HFFc6 (cell line): ENCODE results near the gene MAN2A1. TPM values are rescaled to one million over a fixed set of nuclear protein-coding genes. Genes with fewer than 3 reads are reported as not detected.

ENCODE experiments used
- DNase-seq: peaks from one replicate; pipeline ENCODE4 v3.0.0-alpha.2; 2018
- H3K27ac Mint-ChIP-seq: 2 replicates; pipeline ENCODE4 v1.8.0; 2020; ENCODE audit warnings: mild to moderate bottlenecking, mixed read lengths
- H3K27me3 Mint-ChIP-seq: 2 replicates; pipeline ENCODE4 v1.8.0; 2021; ENCODE audit warnings: mild to moderate bottlenecking, moderate library complexity, mixed read lengths; ENCODE audit not compliant: insufficient read depth
- H3K36me3 Mint-ChIP-seq: 2 replicates; pipeline ENCODE4 v1.8.0; 2021; ENCODE audit warnings: low read depth, mixed read lengths
- H3K4me1 Mint-ChIP-seq: 2 replicates; pipeline ENCODE4 v1.8.0; 2020; ENCODE audit warnings: low read depth, mixed read lengths
- H3K4me3 Mint-ChIP-seq: 2 replicates; pipeline ENCODE4 v1.8.0; 2020; ENCODE audit warnings: mild to moderate bottlenecking, moderate library complexity, mixed read lengths
- H3K9me3 Mint-ChIP-seq: 2 replicates; pipeline ENCODE4 v1.8.0; 2020; ENCODE audit warnings: mild to moderate bottlenecking, mixed read lengths
- total RNA-seq, 6 experiments: library from RNA; stranded (reverse); fragmentation: NEBNext Ultra II Directional; extraction: Animal tissue kit (Norgen Biotek cat#: 25700); gene quantifications; 2 replicates in 1 of 6; 3 replicates in 5 of 6; pipeline ENCODE4 v1.2.3, GENCODE V29; 2021
- TF ChIP-seq, protein P1 (sequence below): fragments of 200-600 bp; sonication (generic); IDR thresholded peaks from 2 replicates; pipeline ENCODE4 v1.5.0; 2021; ENCODE audit warnings: antibody characterized with exemption, mild to moderate bottlenecking

The MAN2A1 gene
- total RNA-seq, 6 experiments from 2014 or later, result 29.1 to 47.7 (median 39.0) TPM

DNA sequence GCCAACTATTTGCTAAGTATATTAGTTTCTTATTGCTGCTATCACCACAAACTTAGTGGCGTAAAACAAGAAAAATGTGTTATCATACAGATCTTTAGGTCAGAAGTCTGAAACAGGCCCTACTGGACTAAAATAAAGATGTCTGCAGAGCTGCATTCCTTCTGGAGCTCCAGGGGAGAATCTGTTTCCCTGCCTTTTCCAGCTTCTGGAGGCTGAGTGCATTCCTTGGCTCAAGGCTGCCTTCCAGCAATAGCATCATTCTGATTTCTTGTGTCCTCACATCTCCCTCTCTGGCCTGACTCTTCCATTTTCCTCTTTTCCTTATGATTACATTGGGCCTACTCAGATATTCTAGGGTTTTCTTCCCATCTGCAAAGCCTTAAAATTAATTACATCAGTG is 15.9 kb downstream of the MAN2A1 start:
- Mint-ChIP-seq H3K27ac (no peak overlapping the region), H3K4me1 (peaks cover 39% of the 10 kb centered on the region), H3K36me3 (no peaks in the 10 kb centered on the region), H3K4me3 (no peak overlapping the region), H3K9me3 (no peaks in the 10 kb centered on the region), H3K27me3 (no peaks in the 10 kb centered on the region; the same call in 1 of the 2 replicates)
- TF ChIP-seq, protein P1, sequence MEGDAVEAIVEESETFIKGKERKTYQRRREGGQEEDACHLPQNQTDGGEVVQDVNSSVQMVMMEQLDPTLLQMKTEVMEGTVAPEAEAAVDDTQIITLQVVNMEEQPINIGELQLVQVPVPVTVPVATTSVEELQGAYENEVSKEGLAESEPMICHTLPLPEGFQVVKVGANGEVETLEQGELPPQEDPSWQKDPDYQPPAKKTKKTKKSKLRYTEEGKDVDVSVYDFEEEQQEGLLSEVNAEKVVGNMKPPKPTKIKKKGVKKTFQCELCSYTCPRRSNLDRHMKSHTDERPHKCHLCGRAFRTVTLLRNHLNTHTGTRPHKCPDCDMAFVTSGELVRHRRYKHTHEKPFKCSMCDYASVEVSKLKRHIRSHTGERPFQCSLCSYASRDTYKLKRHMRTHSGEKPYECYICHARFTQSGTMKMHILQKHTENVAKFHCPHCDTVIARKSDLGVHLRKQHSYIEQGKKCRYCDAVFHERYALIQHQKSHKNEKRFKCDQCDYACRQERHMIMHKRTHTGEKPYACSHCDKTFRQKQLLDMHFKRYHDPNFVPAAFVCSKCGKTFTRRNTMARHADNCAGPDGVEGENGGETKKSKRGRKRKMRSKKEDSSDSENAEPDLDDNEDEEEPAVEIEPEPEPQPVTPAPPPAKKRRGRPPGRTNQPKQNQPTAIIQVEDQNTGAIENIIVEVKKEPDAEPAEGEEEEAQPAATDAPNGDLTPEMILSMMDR, result no peak
- peak; percentile 42 for DNase-seq

DNA sequence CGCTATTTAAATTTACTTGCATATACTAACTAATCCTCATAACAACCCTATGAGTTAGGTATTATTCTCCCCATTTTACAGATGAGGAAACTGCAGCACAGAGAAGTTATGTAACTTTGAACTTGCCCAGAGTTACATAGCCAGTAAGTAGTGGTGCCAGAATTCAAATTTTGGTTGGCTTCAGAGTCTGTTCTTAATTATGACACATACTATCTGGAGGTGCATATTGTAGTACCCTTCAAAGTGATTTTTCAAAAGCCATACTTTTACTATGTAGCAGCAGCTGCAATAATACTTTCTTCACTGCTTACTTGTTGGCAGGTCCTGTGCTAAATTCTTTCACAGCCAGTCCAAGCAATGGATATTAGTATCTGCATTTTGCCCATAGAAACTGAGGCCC is 16.4 kb downstream of the MAN2A1 start:
- no peak overlapping the region for H3K27ac Mint-ChIP-seq
- peaks cover 36% of the 10 kb centered on the region for H3K4me1 Mint-ChIP-seq
- H3K4me3 Mint-ChIP-seq, result no peak overlapping the region
- no peaks in the 10 kb centered on the region for H3K9me3 Mint-ChIP-seq
- no peaks in the 10 kb centered on the region; the same call in 1 of the 2 replicates for H3K27me3 Mint-ChIP-seq
- no peaks in the 10 kb centered on the region for H3K36me3 Mint-ChIP-seq
- no peak for DNase-seq
- TF ChIP-seq, protein P1, result no peak

DNA sequence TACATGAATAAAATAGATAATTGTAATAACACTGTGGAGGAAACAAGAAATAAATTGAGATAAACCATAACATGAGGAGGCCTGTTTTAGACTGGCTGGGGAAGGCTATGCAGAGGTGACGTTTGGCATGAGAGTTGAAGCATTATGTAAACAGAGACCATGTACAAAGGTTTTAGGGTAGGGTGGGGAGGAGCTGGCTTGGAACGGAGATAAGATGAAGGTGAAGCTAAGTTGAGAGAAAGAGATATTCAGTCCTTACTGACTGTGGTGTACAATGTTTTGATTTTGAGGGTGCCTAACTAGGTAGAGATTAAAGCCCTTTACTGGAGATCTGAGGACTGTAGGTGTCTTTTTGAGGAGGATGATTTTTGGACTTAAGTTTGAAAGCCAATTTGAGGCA is 17.8 kb downstream of the MAN2A1 start:
- Mint-ChIP-seq H3K36me3 (no peaks in the 10 kb centered on the region), H3K4me3 (no peak overlapping the region), H3K9me3 (no peaks in the 10 kb centered on the region), H3K27me3 (no peaks in the 10 kb centered on the region; the same call in 1 of the 2 replicates), H3K4me1 (peaks cover 22% of the 10 kb centered on the region), H3K27ac (no peak overlapping the region)
- DNase-seq, result no peak
- TF ChIP-seq, protein P1, result no peak

DNA sequence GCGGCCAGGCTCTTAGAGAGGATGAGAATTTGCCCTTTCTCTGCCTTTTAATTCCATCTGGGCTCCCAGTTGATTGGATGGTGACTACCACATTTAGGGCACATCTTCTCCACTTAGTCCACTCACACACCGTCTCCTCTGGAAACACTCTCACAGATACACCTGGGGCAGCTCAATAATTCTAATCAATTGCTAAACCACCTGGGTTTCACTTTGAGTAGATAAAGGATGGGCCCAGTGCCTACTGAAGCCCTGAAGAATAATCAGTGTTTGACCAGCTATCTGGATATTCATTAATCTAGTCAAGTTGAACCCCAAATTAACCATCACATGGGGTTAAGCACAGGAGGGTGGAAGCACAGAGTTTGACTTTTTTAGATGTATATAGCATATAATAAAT is 19.1 kb downstream of the MAN2A1 start:
- no peak for DNase-seq
- TF ChIP-seq, protein P1, result no peak
- Mint-ChIP-seq H3K9me3 (no peaks in the 10 kb centered on the region), H3K27me3 (no peaks in the 10 kb centered on the region; the same call in 1 of the 2 replicates), H3K4me1 (peaks cover 24% of the 10 kb centered on the region), H3K36me3 (no peaks in the 10 kb centered on the region), H3K4me3 (no peak overlapping the region), H3K27ac (no peak overlapping the region)

DNA sequence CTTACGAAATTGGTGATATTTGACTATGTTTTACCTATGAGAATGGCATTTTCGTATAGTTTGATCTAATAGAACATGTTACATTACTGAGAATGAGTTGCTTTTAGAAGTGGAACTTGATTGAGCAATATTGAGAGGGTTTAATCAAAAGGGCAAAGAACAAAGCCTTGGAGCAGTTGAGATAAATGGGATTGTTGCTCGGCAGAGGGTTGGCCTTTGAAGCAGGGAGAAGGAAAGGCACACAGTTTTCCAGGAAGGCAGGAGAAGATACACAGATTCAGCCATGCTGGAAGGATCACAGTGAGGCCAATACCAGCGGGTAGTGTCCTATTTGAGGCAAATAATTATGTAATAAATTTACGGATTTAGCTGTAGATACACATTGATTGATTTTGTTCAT is 19.5 kb downstream of the MAN2A1 start:
- no peak for DNase-seq
- Mint-ChIP-seq H3K4me3 (no peak overlapping the region), H3K9me3 (no peaks in the 10 kb centered on the region), H3K27me3 (no peaks in the 10 kb centered on the region; the same call in 1 of the 2 replicates), H3K4me1 (peaks cover 22% of the 10 kb centered on the region), H3K36me3 (no peaks in the 10 kb centered on the region), H3K27ac (no peak overlapping the region)
- TF ChIP-seq, protein P1, result no peak

DNA sequence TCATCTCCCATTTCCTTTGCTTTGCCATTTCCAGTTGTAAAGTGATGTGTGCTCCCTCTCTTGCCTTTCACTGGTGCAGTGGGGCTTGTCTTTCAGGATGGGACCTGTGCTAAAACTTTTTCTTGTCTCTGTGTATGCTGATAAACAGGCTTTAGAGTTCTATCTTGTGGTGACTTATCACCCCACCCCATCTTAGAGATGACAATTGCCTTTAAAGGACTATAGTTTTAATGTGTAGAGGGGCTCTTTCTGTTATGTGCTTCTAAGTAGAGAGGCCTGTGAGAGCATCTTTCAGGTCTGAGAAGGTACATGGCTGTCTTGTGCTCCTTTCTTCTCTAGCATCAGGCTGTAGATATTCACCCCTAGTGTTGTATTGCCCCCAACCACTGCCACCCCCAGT is 21.9 kb downstream of the MAN2A1 start:
- Mint-ChIP-seq H3K27me3 (no peaks in the 10 kb centered on the region; the same call in 1 of the 2 replicates), H3K27ac (no peak overlapping the region), H3K4me3 (no peak overlapping the region), H3K4me1 (peaks cover 7% of the 10 kb centered on the region), H3K36me3 (no peaks in the 10 kb centered on the region), H3K9me3 (no peaks in the 10 kb centered on the region)
- DNase-seq, result no peak
- TF ChIP-seq, protein P1, result no peak
